HFF-Myc (cell line): Measurements from ENCODE around the gene ARMH3.

Experiments used
- DNase-seq: peaks from one replicate; pipeline ENCODE4 v3.0.0-alpha.2; 2011; ENCODE audit warnings: low read depth; ENCODE audit errors: extremely low read depth
- H3K4me3 ChIP-seq: replicated peaks from 2 replicates; pipeline ENCODE4 v1.5.1; 2011; ENCODE audit warnings: low read depth, mild to moderate bottlenecking, control low read depth, low read length
- CTCF ChIP-seq: IDR thresholded peaks from 2 replicates; pipeline ENCODE4 v1.5.1; 2012; ENCODE audit warnings: mild to moderate bottlenecking, low read depth, low read length, control low read depth; ENCODE audit errors: missing control alignments

The ARMH3 gene

GRCh38 chr10:101887775-101888174 lies 168.2 kb downstream of the ARMH3 start:
- DNase-seq, result no peak
- TF ChIP-seq CTCF, result no peak
- no peak overlapping the region for H3K4me3 ChIP-seq

DNA sequence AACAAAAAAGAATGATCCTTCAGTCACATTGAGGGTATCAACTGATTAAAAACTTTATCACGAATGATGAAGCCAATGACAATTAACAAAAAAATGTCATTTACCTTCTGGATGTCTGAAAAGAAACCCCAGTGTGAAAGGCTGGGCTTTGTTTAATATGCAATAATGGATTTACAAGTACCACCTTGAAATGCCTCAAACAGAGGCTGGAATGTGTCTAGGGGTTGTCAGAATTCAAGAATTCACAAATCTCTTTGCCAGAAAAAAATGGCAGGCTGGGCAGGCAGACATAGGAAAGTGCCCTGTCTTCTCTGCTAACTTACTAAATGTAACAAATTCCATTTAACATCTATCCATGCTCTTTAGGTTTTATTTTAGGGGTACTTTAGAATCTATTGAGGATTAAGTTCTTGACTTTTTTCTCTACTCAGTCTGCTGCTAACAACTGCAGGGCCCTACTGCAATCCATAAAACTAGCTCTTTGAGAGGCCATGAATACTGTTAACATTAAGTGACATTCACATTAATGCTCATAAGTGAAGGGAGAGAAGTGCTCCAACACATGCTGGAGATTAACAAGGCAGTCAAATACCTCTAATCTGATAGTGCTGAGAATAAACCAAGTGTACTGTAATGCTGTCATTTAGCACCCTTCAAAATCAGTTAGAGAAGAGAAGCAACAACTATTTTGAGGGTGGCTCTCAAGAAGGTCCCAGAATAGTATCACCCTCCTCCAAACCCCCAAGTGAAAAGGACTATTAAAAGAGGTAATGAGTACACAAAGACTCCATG lies 169.3 kb downstream of the ARMH3 start:
- DNase-seq, result no peak
- H3K4me3 ChIP-seq, result no peak overlapping the region
- no peak for TF ChIP-seq CTCF

DNA sequence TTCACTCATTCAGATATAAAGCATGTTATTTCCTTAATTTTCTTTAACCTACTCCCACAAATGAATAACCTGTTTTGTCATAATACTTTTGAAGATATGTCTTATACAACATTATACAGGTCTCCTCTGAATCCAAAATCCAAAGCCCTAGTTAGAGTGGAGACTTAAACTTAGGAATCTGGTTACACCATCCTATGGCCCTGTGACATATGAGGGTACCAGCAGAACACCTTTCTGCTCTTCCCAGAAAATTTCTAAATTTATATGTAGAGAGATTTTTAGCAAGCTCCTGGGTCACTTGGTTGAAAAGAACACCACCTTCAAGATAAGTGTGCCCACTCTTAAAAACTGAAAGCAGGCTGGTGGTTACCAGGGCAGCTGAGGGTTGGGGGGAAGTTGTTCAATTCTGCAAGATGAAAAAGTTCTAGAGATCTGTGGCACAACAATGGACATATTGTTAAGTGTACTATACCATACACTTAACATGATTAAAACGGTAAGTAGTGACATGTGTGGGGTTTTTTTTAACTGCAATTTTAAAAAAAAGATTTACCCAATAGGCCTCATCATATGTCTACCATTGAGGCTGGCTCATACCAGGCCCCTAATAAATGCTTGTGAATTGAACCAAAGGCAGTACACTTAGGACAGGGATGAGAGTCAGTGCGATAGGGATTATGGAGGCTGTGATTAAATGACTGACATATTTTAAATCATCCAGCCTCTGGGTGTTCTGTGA lies 174.8 kb downstream of the ARMH3 start:
- H3K4me3 ChIP-seq, result no peak overlapping the region
- TF ChIP-seq CTCF, result no peak
- DNase-seq, result no peak

DNA sequence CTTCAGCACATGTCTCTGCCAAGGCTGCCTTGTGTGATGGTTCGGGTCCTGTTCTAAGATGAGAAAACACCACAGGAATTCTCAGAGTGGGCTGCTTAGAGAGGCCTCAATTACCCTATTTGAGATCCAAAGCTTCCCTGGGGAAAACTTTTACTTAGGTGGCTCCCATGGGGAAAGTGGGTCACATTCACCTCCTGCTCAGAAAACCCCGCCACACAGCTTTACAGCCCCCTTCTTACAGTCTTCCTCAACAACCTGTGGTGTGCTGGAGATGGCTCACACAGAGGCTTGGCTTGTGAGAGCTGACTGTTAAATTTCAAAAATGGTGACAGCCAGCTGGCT lies 175.8 kb downstream of the ARMH3 start:
- no peak for TF ChIP-seq CTCF
- no peak for DNase-seq
- H3K4me3 ChIP-seq, result no peak overlapping the region

DNA sequence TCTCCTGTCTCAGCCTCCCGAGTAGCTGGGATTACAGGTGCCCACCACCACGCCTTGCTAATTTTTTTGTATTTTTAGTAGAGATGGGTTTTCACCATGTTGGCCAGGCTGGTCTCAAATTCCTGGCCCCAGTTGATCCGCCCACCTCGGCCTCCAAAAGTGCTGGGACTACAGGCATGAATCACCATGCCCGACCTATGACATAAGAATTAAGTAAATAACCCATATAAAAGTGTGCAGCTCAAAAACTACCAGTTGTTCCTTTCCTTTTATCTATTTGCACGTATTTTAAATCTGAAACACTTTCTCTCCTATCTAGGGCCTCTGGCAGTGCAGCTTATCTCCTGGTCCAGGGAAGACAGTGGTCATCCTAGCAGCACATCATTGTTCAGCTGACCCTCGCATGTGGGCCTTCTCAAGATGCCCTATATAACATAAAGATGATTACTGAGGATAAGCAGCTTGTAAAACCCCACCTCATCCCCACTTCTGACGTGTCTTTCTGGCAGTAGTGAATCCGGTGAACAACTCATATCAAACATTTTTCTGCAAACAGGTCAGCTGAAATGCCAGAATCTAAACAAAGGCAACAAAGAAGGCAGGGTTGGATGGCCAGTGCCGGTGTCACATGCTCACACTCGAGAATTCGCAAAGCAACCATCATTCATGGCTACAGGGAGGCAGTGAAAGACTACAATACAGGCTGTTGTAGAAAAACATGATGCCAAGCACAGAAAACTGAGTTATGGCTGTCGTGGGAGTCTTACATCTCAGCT lies 176.3 kb downstream of the ARMH3 start:
- no peak overlapping the region for H3K4me3 ChIP-seq
- DNase-seq, result no peak
- TF ChIP-seq CTCF, result no peak

- DNase-seq, result no peak
- no peak overlapping the region for H3K4me3 ChIP-seq
- TF ChIP-seq CTCF, result no peak
Observed at GRCh38 chr10:101878869-101879268, 177.1 kb downstream of the ARMH3 start.
